Mucosa of descending colon (tissue), 3 donors: Measurements from ENCODE around the gene COX7A2L. TPM values are rescaled to one million over a fixed set of nuclear protein-coding genes. Genes with fewer than 3 reads are reported as not detected.
"Not testable (repeated sequence)": the region's sequence is repeated elsewhere in the genome, so short reads cannot be mapped to it uniquely, and the experiment has no call there.

Experiments
- ATAC-seq: fragments of 200-7000 bp; cut with Tn5 transposase; one replicate; pipeline ENCODE4 v1.9.1; 2020; ENCODE audit warnings: mild to moderate bottlenecking, moderate library complexity
- DNase-seq, 3 donors: peaks; one replicate each; pipeline ENCODE4 v3.0.0-alpha.2; 2020
- H3K36me3 ChIP-seq: fragments of 200-600 bp; one replicate; pipeline ENCODE4 v1.8.0; 2021; ENCODE audit warnings: low read depth, mild to moderate bottlenecking
- H3K4me1 ChIP-seq: fragments of 200-600 bp; one replicate; pipeline ENCODE4 v1.8.0; 2021; ENCODE audit warnings: low read depth, mild to moderate bottlenecking
- H3K4me3 ChIP-seq: fragments of 200-600 bp; one replicate; pipeline ENCODE4 v1.8.0; 2021; ENCODE audit warnings: mild to moderate bottlenecking
- H3K9me3 ChIP-seq: fragments of 200-600 bp; one replicate; pipeline ENCODE4 v1.8.0; 2021; ENCODE audit warnings: mild to moderate bottlenecking
- intact Hi-C, 2 donors: fragments of 100-400 bp; cut with DNase I in 1 of 2; cut with micrococcal nuclease in 1 of 2; formaldehyde crosslinking; loops; one replicate each; pipeline versions ENCODE4 v1.11.0 to v1.11.1; 2022; cut with DNase I, micrococcal nuclease
- long read RNA-seq, 2 donors: library from polyadenylated mRNA; unstranded; transcript quantifications; one replicate each; pipeline ENCODE4 v2.0.0, GENCODE V29; 2019 to 2021
- total RNA-seq, 3 donors: library from RNA; stranded (reverse); fragmentation: NEBNext Ultra II Directional in 2 of 3; extraction: Animal tissue kit (Norgen Biotek cat#: 25700) in 2 of 3; gene quantifications; one replicate each; pipeline versions ENCODE4 v1.2.1 to v1.2.4, GENCODE V29; 2021 to 2023
- TF ChIP-seq, protein P1 (sequence below): fragments of 200-600 bp; IDR thresholded peaks from one replicate; pipeline ENCODE4 v1.8.0; 2022; ENCODE audit warnings: antibody characterized with exemption, mild to moderate bottlenecking
- donor health status: DM: no; HTN: no; CAD: no; lungs with moderate emphysema.
- donor health status: DM: no; HTN: no; CAD: no.
- donor health status: DM: no; HTN: yes; CAD: no.

Gene COX7A2L, protein sequence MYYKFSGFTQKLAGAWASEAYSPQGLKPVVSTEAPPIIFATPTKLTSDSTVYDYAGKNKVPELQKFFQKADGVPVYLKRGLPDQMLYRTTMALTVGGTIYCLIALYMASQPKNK
- total RNA-seq = 100 to 1,000 TPM in 2 of 3 donors, 10 to 100 TPM in 1; 87.0 to 113 (median 108) TPM
- long read RNA-seq, donor 1, transcript COX7A2L-201 (3 exons, 1,112 nt) = major isoform, 121 of 130 reads
- long read RNA-seq, donor 1, partial matches to known transcripts = 0 of 130 reads
- long read RNA-seq, donor 1, other reads (novel, unspliced or antisense) = 6 of 130 reads
- long read RNA-seq, donor 2, transcript COX7A2L-201 (3 exons, 1,112 nt) = major isoform, 127 of 140 reads
- long read RNA-seq, donor 2, partial matches to known transcripts = 0 of 140 reads
- long read RNA-seq, donor 2, other reads (novel, unspliced or antisense) = 11 of 140 reads

GRCh38 chr2:42360890-42361727, at the start of gene COX7A2L:
Gene COX7A2L (minus strand): TSS chr2:42361217. CDS start chr2:42361161, 56 bp downstream.
- Histone ChIP-seq H3K9me3 (no peaks in the 10 kb centered on the region), H3K4me3 (peak within 1 kb of the TSS; percentile 98), H3K36me3 (no peaks in the 10 kb centered on the region), H3K4me1 (peaks cover 18% of the 10 kb centered on the region)
- ATAC-seq (peak; percentile 97), DNase-seq (peak; percentile 97 to 99 (median 98))
- TF ChIP-seq, protein P1, sequence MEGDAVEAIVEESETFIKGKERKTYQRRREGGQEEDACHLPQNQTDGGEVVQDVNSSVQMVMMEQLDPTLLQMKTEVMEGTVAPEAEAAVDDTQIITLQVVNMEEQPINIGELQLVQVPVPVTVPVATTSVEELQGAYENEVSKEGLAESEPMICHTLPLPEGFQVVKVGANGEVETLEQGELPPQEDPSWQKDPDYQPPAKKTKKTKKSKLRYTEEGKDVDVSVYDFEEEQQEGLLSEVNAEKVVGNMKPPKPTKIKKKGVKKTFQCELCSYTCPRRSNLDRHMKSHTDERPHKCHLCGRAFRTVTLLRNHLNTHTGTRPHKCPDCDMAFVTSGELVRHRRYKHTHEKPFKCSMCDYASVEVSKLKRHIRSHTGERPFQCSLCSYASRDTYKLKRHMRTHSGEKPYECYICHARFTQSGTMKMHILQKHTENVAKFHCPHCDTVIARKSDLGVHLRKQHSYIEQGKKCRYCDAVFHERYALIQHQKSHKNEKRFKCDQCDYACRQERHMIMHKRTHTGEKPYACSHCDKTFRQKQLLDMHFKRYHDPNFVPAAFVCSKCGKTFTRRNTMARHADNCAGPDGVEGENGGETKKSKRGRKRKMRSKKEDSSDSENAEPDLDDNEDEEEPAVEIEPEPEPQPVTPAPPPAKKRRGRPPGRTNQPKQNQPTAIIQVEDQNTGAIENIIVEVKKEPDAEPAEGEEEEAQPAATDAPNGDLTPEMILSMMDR = no peak
- intact Hi-C loops = no loop called here

- DNase-seq (no peak), ATAC-seq (no peak)
- Histone ChIP-seq H3K4me3 (no peak overlapping the region), H3K9me3 (no peaks in the 10 kb centered on the region), H3K4me1 (peaks cover 15% of the 10 kb centered on the region), H3K36me3 (no peaks in the 10 kb centered on the region)
- TF ChIP-seq, protein P1 = no peak
- intact Hi-C loops = no loop called here
Measured at GRCh38 chr2:42408009-42408408, 47.0 kb upstream of the COX7A2L start.

GRCh38 chr2:42407476-42407875, 46.5 kb upstream of the COX7A2L start:
- Histone ChIP-seq H3K9me3 (no peaks in the 10 kb centered on the region), H3K4me3 (no peak overlapping the region), H3K4me1 (peaks cover 15% of the 10 kb centered on the region), H3K36me3 (no peaks in the 10 kb centered on the region)
- TF ChIP-seq, protein P1 = no peak
- intact Hi-C loops = no loop called here
- no peak for DNase-seq
- ATAC-seq = no peak

GRCh38 chr2:42404676-42405075, 43.7 kb upstream of the COX7A2L start:
- no peaks in the 10 kb centered on the region for H3K36me3 ChIP-seq
- DNase-seq = no peak
- intact Hi-C loops = no loop called here
- TF ChIP-seq, protein P1 = no peak
- peaks cover under 1% of the 10 kb centered on the region for H3K4me1 ChIP-seq
- no peak overlapping the region for H3K4me3 ChIP-seq
- ATAC-seq = no peak
- H3K9me3 ChIP-seq = no peaks in the 10 kb centered on the region

GRCh38 chr2:42401773-42402172, 40.8 kb upstream of the COX7A2L start:
- TF ChIP-seq, protein P1 = no peak
- no peak overlapping the region for H3K4me3 ChIP-seq
- H3K36me3 ChIP-seq = no peaks in the 10 kb centered on the region
- H3K4me1 ChIP-seq = no peaks in the 10 kb centered on the region
- H3K9me3 ChIP-seq = no peaks in the 10 kb centered on the region
- intact Hi-C loops = no loop called here
- DNase-seq (no peak), ATAC-seq (no peak)

GRCh38 chr2:42398052-42398451, 37.0 kb upstream of the COX7A2L start:
- intact Hi-C loops, H3K4me1 ChIP-seq, H3K36me3 ChIP-seq, DNase-seq, H3K4me3 ChIP-seq, H3K9me3 ChIP-seq, ATAC-seq: not testable (repeated sequence)

DNA sequence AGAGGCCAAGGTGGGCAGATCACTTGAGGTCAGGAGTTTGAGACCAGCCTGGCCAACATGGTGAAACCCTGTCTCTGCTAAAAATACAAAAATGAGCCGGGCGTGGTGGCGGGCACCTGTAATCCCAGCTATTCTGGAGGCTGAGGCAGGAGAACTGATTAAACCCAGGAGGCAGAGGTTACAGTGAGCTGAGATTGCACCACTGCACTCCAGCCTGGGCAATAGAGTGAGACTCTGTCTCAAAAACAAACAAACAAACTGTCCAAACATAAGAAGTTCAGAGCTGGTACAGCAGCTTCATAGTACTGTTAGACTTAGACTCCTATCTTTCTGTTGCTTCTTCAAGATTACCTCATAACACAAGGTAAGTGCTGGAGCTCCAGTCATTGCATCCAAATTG, 32.3 kb upstream of the COX7A2L start:
- H3K36me3 ChIP-seq, ATAC-seq, H3K4me3 ChIP-seq, H3K4me1 ChIP-seq, intact Hi-C loops, DNase-seq, H3K9me3 ChIP-seq: not testable (repeated sequence)
